ENCODE data around the gene CIZ1. TPM values are rescaled to one million over a fixed set of nuclear protein-coding genes. Genes with fewer than 3 reads are reported as not detected.

The CIZ1 gene
- total and polyA plus RNA-seq, 4 donors, result 18.5 to 157 (median 90.8) TPM

- 92% methylated on average over 7 of the region's 10 CpGs for WGBS (ENCODE audit: insufficient coverage)
- Histone ChIP-seq H3K4me1 (ENCODE audit: control insufficient read depth, insufficient read depth, low read length) (peaks cover 26% of the 10 kb centered on the region), H3K4me3 (ENCODE audit: low read depth, low read length) (no peak overlapping the region), H3K27ac (ENCODE audit: low read depth, low read length) (no peak overlapping the region), H3K27me3 (ENCODE audit: control insufficient read depth, insufficient read depth, low read length) (no peaks in the 10 kb centered on the region), H3K36me3 (ENCODE audit: control insufficient read depth, insufficient read depth, low read length) (peaks cover 65% of the 10 kb centered on the region), H3K9me3 (ENCODE audit: control insufficient read depth, insufficient read depth, low read length) (no peaks in the 10 kb centered on the region)
- no peak for DNase-seq (ENCODE audit: low read depth in 4 of 6, low spot score in 6 of 6)
These were observed 27.7 kb downstream of the CIZ1 start for GRCh38 chr9:128163523-128164306.

- DNase-seq (ENCODE audit: low read depth in 4 of 6, low spot score in 6 of 6), result no peak
- H3K4me3 ChIP-seq (ENCODE audit: low read depth, low read length), result no peak overlapping the region
- no peak overlapping the region for H3K27ac ChIP-seq (ENCODE audit: low read depth, low read length)
- no peaks in the 10 kb centered on the region for H3K27me3 ChIP-seq (ENCODE audit: control insufficient read depth, insufficient read depth, low read length)
- WGBS (ENCODE audit: insufficient coverage), result 95% methylated on average over 6 of the region's 6 CpGs
- peaks cover 59% of the 10 kb centered on the region for H3K36me3 ChIP-seq (ENCODE audit: control insufficient read depth, insufficient read depth, low read length)
- H3K4me1 ChIP-seq (ENCODE audit: control insufficient read depth, insufficient read depth, low read length), result peaks cover 26% of the 10 kb centered on the region
- no peaks in the 10 kb centered on the region for H3K9me3 ChIP-seq (ENCODE audit: control insufficient read depth, insufficient read depth, low read length)
These were observed 28.3 kb downstream of the CIZ1 start for GRCh38 chr9:128163027-128163515.

GRCh38 chr9:128162215-128163026, 29.0 kb downstream of the CIZ1 start:
- Histone ChIP-seq H3K9me3 (ENCODE audit: control insufficient read depth, insufficient read depth, low read length) (no peaks in the 10 kb centered on the region), H3K36me3 (ENCODE audit: control insufficient read depth, insufficient read depth, low read length) (peaks cover 52% of the 10 kb centered on the region), H3K4me3 (ENCODE audit: low read depth, low read length) (no peak overlapping the region), H3K27me3 (ENCODE audit: control insufficient read depth, insufficient read depth, low read length) (no peaks in the 10 kb centered on the region), H3K27ac (ENCODE audit: low read depth, low read length) (no peak overlapping the region), H3K4me1 (ENCODE audit: control insufficient read depth, insufficient read depth, low read length) (peaks cover 26% of the 10 kb centered on the region)
- 83% methylated on average over 4 of the region's 10 CpGs for WGBS (ENCODE audit: insufficient coverage)
- DNase-seq (ENCODE audit: low read depth in 4 of 6, low spot score in 6 of 6), result no peak

- Histone ChIP-seq H3K36me3 (ENCODE audit: control insufficient read depth, insufficient read depth, low read length) (peaks cover 42% of the 10 kb centered on the region), H3K27ac (ENCODE audit: low read depth, low read length) (no peak overlapping the region), H3K4me1 (ENCODE audit: control insufficient read depth, insufficient read depth, low read length) (peaks cover 26% of the 10 kb centered on the region), H3K4me3 (ENCODE audit: low read depth, low read length) (no peak overlapping the region), H3K27me3 (ENCODE audit: control insufficient read depth, insufficient read depth, low read length) (no peaks in the 10 kb centered on the region), H3K9me3 (ENCODE audit: control insufficient read depth, insufficient read depth, low read length) (no peaks in the 10 kb centered on the region)
- WGBS (ENCODE audit: insufficient coverage), result 95% methylated on average over 12 of the region's 13 CpGs
- peak in 1 of 6 donors; percentile 34 for DNase-seq (ENCODE audit: low read depth in 4 of 6, low spot score in 6 of 6)
These were observed 30.0 kb downstream of the CIZ1 start for GRCh38 chr9:128161215-128161902.

DNA sequence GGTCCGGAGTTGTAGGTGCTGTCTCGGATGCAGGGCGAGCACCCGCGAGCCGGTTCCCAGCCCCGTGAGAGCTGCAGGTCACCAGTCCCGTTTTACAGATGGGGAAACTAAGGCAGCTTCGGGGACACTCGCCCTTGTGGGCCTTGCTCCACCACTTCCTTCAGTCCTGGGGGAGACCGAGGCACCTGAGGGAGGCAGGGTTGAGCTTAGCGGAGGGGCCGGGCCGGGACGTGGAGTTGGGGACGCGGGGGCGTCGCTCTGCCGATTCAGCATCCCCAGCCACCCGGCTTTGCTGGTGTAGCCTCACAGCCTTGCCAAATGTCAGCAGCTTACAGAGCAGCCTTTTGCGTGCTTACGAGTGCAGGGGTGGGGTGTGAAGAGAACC, 30.8 kb downstream of the CIZ1 start:
- Histone ChIP-seq H3K27me3 (ENCODE audit: control insufficient read depth, insufficient read depth, low read length) (no peaks in the 10 kb centered on the region), H3K27ac (ENCODE audit: low read depth, low read length) (no peak overlapping the region), H3K36me3 (ENCODE audit: control insufficient read depth, insufficient read depth, low read length) (peaks cover 34% of the 10 kb centered on the region), H3K9me3 (ENCODE audit: control insufficient read depth, insufficient read depth, low read length) (no peaks in the 10 kb centered on the region), H3K4me1 (ENCODE audit: control insufficient read depth, insufficient read depth, low read length) (peaks cover 26% of the 10 kb centered on the region), H3K4me3 (ENCODE audit: low read depth, low read length) (peak overlapping the region; percentile 67)
- peak in 1 of 6 donors; percentile 57 for DNase-seq (ENCODE audit: low read depth in 4 of 6, low spot score in 6 of 6)
- under 1% methylated on average over 19 of the region's 23 CpGs for WGBS (ENCODE audit: insufficient coverage)

GRCh38 chr9:128159784-128160602, 31.4 kb downstream of the CIZ1 start, which contains the start of gene BBLN:
TSS of gene BBLN (plus strand) at chr9:128160265. CDS start at chr9:128160408, 143 bp downstream.
- peak; percentile 68 to 97 (median 86) for DNase-seq (ENCODE audit: low read depth in 4 of 6, low spot score in 6 of 6)
- WGBS (ENCODE audit: insufficient coverage), result under 1% methylated on average over 68 of the region's 77 CpGs
- peaks cover 32% of the 10 kb centered on the region for H3K36me3 ChIP-seq (ENCODE audit: control insufficient read depth, insufficient read depth, low read length)
- H3K27ac ChIP-seq (ENCODE audit: low read depth, low read length), result peak within 1 kb of the TSS; percentile 54
- H3K9me3 ChIP-seq (ENCODE audit: control insufficient read depth, insufficient read depth, low read length), result no peaks in the 10 kb centered on the region
- no peaks in the 10 kb centered on the region for H3K27me3 ChIP-seq (ENCODE audit: control insufficient read depth, insufficient read depth, low read length)
- peak within 1 kb of the TSS; percentile 67 for H3K4me3 ChIP-seq (ENCODE audit: low read depth, low read length)
- H3K4me1 ChIP-seq (ENCODE audit: control insufficient read depth, insufficient read depth, low read length), result peaks cover 26% of the 10 kb centered on the region

- Histone ChIP-seq H3K4me1 (ENCODE audit: control insufficient read depth, insufficient read depth, low read length) (peaks cover 26% of the 10 kb centered on the region), H3K4me3 (ENCODE audit: low read depth, low read length) (peak overlapping the region; percentile 50)
These were observed 31.9 kb downstream of the CIZ1 start for GRCh38 chr9:128159522-128159783.

GRCh38 chr9:128155736-128156500, 35.5 kb downstream of the CIZ1 start:
- Histone ChIP-seq H3K9me3 (ENCODE audit: control insufficient read depth, insufficient read depth, low read length) (no peaks in the 10 kb centered on the region), H3K36me3 (ENCODE audit: control insufficient read depth, insufficient read depth, low read length) (no peaks in the 10 kb centered on the region), H3K27ac (ENCODE audit: low read depth, low read length) (no peak overlapping the region), H3K27me3 (ENCODE audit: control insufficient read depth, insufficient read depth, low read length) (no peaks in the 10 kb centered on the region), H3K4me3 (ENCODE audit: low read depth, low read length) (no peak overlapping the region), H3K4me1 (ENCODE audit: control insufficient read depth, insufficient read depth, low read length) (peaks cover 14% of the 10 kb centered on the region)
- no peak for DNase-seq (ENCODE audit: low read depth in 4 of 6, low spot score in 6 of 6)
- WGBS (ENCODE audit: insufficient coverage), result 87% methylated on average over 3 of the region's 7 CpGs

More at GRCh38 chr9:128159522-128159783, 31.9 kb downstream of the CIZ1 start:
- Histone ChIP-seq H3K27me3 (ENCODE audit: control insufficient read depth, insufficient read depth, low read length) (no peaks in the 10 kb centered on the region), H3K9me3 (ENCODE audit: control insufficient read depth, insufficient read depth, low read length) (no peaks in the 10 kb centered on the region), H3K36me3 (ENCODE audit: control insufficient read depth, insufficient read depth, low read length) (peaks cover 27% of the 10 kb centered on the region), H3K27ac (ENCODE audit: low read depth, low read length) (peak overlapping the region; percentile 54)
- 35% methylated on average over 10 of the region's 11 CpGs for WGBS (ENCODE audit: insufficient coverage)
- no peak for DNase-seq (ENCODE audit: low read depth in 4 of 6, low spot score in 6 of 6)

Data from spinal cord (tissue), 10 donors.